HG03521 (cell line): ENCODE measurements around the gene AASDH.
"Not testable (repeated sequence)": the region's sequence is repeated elsewhere in the genome, so short reads cannot be mapped to it uniquely, and the experiment has no call there.

Experiments used
- ATAC-seq: cut with Tn5 transposase; IDR thresholded peaks from one replicate; pipeline ENCODE4 v1.9.1; 2021; ENCODE audit warnings: mild to moderate bottlenecking, moderate library complexity; ENCODE audit not compliant: unreplicated experiment

AASDH gene

DNA sequence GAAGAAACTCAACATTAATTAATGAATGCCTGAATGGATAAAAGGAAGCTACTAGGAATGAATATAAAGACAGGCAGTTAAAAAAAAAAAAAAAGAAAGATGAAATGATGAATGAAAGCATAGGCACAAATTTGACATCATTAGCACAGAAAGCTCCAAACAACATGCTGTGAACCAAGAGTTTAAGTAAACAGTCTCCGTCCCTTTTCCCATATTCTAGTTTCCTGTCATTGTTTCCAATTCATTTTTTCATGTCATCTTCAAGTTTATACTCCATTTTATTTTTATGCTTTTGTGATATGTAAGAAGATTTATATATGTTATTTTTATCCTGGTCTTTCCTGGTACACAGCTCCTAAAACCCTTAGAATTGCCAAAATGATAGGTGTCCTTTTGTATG, 17.7 kb upstream of the AASDH start:
- ATAC-seq, result no peak

DNA sequence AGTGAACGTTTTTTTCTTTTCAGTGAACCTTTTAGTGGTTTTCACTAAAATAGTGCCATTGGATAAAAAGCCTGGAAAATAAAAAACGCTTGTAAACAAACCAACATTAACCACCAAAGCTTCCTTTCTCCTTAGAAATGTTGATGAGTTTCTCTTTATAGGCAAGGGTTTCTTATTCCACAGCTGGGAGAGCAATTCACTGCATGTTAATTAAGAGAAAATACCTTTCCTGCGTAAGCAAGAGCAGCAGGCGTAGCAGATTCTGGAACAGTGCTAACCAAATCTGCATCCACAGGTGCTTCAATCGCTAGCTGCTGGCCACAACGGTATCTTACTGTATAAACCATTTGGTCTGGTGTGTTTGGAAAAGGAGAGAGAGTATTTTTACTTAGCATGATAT, 13.3 kb upstream of the AASDH start:
- ATAC-seq, result no peak

DNA sequence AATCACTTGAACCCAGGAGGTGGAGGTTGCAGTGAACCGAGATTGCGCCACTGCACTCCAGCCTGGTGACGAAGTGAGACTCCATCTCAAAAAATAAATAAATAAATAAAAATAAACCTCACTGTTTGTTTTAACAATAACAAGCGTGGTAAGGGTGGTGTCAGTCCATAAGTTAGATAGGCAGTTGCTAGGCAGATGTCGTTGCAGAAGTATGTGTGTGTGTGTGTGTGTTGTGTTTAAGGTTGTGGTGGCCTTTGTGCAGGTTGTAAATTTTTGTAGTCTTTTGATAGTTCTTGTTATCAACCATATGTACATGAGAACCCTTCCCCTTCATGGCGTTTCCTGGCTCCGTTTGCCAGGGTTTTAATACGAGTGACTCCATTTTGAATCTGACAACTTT, 4.0 kb upstream of the AASDH start:
- no peak for ATAC-seq

DNA sequence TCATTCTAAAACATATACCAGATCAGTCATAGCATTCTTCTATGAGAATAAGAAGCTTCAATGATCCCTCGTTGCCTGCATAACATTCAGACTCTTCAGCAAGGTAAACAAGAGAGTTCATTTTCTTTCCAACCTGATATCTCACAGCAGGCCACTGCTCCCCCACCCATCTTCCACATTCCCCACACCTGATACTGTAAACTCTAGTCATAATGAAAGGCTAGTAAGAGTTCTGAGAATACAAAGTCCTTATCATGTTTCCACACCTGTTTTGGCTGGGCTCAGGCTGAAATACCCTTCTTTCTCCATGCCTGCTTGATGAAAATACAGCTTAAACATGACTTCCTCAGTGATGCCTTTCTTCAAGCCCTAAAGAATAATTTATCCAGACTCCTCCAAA, 2.3 kb upstream of the AASDH start:
- ATAC-seq, result no peak

DNA sequence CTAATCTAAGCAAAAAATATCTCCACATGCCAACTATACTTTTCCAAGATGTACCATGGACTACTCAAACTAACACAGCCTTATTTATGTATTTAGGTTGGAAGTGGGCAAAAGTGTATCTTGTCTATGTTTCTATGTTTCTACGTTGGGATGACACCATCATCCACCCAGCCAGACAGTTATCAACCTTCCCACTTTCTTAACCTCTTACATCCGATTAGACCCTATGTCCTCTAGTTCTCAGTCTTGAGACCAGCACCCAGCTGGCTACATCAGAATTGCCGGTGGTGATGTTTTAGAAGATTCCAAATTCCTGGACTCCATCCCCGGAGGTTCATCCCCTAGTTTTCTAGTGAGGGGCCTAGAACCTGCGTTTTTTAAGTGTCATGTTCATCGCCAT, 1.0 kb upstream of the AASDH start:
- no peak for ATAC-seq

DNA sequence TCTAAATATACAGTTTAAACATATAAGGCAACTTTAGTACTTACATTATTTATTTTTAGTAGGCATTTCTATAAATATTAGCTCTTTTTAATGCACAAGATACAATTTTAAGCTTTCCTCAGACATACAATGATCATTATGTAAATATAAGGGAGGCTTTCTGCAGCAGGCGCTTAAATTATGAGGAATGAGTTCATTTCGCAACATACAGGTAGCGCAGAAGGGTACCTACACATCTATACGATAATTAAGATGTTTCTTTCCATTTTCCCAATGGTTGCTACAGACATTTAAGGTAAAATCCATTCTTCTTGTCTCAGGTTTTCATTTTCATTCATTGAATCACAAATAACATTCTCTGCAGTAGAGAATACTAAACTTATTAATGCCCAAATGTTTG, 1.2 kb downstream of the AASDH start:
- no peak for ATAC-seq

DNA sequence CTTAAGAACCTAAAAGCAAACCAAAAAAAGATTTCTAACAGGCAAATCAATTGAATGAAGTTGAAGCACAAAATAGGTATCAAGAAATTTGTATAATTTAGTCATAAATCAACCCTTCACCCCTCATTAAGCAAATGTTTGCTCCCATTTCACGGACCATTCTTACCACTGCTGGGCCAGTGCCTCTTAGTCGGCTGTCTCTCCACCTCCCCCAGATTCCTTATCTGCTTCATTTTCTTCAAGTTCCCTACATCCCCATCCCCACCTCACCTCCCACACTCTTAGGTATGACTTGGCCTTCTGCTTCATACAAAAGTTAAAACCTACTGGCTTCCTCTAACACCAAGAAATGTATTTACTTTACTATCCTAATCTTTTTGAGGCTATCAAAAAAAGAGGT, 11.8 kb downstream of the AASDH start:
- ATAC-seq, result no peak

DNA sequence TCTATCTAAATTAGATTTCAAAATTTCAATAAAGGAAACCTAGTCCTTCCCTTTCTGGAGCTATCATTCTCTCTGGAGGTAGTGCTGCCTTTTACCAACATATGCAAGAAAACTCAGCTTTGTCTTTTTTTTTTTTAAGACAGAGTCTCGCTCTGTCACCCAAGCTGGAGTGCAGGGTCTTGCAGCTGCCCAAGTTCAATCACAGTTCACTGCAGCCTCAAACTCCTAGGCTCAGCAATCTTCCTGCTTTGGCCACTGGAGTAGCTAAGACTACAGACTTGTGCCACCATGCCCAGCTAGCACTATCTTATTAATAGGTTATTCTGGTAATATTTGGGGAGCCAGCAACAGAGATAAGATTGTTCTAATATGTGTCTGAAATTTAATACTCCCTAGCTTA, 12.3 kb downstream of the AASDH start:
- no peak for ATAC-seq

DNA sequence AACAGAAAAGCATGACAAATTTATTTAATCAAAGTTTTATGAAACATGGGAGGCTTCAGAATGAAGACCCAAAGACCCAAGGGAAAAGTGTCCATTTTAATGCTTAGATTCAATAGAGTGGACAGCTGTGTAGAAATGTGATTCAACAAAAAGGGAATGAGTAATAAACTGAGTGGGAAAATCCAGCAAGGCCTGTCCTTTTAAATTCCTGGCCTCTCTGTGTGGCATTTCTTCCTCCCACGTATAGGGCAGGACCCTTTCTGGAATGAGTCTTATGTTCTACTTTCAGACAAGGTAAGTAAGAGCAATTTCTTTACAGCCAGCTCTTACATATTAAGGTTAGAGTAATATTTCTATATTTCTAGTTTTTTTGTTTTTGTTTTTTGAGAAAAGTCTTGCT, 14.5 kb downstream of the AASDH start:
- ATAC-seq, result no peak

DNA sequence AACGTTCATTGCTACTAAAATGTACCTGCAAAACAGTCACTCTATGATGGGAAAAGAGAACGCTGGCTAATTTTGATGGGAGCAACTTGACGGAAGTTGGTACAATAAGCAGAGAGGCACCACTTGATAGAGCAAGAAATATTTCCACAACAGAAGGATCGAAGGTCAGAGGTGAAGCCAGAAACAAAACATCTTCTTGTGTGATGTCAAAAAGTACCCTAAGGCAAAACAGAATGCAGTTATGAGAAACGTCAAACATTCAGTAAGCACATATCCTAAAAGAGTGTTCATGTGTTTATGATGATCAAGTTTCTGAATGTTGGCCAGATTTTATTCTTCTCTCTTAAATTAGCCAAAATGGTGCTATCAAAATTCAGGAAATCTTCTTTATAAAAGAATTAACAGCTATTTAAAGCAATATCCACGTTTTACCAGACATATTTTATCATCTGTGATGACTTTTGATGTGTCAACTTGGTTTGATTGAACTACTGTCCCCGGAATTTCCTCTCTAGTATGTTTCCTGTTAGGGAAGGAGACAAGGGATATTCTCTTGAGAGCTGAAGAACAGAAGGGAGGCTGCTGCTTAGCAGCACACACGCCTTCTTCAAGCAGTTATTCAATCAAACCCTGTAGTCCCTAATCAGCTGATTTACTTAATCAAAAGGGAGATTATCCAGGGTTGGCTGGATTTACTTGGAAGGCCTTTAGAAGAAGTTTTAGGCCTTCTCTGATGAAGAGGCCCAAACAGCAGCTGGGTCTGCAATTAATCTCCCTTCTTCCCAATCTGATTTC, 15.7 kb downstream of the AASDH start:
- no peak for ATAC-seq

DNA sequence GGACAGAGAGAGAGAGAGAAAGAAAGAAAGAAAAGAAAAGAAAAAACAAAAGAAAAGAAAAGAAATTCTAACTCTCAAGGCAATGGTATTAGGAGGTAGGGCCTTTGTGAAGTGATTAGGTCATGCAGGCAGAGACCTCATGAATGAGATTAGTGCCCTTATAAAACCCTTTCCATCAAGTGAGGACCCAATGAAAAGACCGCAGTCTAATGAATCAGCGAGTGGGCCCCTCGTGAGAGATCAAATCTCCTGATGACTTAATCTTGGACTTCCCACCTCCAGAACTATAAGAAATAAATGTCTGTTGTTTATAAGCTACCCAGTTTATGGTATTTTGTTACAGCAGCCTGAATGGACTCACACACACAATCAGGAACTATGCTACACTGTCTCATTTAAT, 16.9 kb downstream of the AASDH start:
- no peak for ATAC-seq

DNA sequence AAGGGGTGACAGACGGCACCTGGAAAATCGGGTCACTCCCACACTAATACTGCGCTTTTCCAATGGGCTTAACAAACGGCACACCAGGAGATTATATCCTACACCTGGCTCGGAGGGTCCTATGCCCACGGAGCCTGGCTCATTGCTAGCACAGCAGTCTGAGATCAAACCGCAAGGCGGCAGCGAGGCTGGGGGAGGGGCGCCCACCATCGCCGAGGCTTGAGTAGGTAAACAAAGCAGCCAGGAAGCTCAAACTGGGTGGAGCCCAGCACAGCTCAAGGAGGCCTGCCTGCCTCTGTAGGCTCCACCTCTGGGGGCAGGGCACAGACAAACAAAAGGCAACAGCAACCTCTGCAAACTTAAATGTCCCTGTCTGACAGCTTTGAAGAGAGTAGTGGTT, 24.3 kb downstream of the AASDH start:
- not testable (repeated sequence) for ATAC-seq

DNA sequence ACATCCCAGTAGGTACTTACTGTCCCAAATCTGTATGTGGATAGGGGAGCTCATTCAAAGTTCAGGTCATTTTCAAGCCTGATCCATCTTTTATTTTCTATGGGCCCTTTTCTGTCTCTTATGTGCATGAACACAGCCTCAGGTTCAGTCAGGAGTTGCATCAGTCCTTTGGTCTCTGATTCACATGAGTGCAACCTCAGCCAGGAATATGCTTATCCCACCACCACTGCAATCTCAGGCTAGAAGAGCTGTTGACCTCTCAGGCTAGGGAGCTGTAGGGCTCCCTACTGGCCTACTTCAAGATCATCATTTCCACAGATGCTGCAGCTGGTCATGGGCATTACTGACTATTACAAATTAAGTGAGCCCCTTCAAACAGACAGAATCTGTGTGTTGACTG, 27.2 kb downstream of the AASDH start:
- ATAC-seq, result no peak

DNA sequence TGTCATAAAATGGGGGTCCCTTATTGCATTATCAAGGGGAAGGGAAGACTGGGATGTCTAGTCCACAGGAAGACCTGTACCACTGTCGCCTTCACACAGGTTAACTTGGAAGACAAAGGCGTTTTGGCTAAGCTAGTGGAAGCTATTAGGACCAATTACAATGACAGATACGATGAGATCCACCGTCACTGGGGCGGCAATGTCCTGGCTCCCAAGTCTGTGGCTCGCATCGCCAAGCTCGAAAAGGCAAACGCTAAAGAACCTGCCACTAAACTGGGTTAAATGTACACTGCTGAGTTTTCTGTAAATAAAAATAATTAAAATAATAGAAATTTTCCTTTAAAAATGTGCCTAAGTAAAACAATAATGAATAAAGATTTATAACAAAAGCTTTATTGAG, 30.6 kb downstream of the AASDH start:
- no peak for ATAC-seq

DNA sequence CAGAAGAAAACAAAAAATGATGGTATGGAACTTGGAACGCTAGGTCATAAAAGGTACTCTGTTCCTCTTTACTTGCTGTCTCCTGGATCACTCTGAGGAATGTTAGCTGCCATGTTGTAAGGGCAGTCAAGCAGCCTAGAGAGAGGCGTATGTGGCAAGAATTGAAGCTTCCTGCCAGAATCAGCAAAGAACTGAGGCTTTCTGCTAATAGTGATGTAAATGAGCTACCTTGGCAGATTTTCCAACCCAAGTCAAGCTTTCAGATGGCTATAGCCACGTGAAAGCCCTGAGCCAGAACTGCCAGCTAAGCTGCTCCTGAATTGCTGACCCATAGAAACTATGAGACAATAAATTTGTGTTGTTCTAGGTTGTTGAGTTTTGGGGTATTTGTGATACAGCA, 38.7 kb downstream of the AASDH start:
- ATAC-seq, result no peak

DNA sequence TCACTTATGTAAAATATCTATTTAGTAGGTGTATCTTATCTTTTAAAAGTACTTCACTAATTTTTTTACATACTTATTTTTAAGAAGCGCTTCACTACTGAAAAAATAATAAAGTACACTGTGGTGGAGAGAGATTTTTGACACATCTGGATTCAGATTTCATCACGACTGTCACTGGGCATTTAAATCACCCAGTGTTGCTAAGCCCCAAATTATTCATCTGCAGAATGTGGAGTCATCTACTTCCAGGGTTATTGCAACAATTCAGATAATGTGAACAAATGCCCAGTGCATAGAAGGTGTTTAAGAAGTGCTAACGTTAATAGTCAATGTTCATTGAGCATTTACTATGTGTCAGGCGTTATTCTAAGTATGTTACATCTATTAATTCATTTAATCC, 41.8 kb downstream of the AASDH start:
- no peak for ATAC-seq

DNA sequence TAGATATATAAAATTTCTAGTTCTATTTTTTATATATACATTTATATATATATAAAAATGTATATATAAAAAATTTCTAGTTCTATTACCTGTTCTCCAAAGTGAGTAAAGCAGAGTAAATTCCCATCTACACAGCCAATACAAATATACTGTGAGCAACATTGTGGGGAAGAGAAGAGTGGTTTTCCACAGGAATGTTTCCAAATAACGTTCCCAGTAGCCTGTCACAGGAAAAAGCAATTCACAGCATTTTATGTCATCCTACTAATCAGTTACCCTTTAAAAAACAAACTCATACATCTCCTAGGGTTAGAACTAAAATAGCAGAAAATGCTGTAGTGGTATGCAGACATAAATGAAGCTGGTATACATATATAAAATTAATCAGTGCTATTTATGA, 44.5 kb downstream of the AASDH start:
- ATAC-seq, result no peak

DNA sequence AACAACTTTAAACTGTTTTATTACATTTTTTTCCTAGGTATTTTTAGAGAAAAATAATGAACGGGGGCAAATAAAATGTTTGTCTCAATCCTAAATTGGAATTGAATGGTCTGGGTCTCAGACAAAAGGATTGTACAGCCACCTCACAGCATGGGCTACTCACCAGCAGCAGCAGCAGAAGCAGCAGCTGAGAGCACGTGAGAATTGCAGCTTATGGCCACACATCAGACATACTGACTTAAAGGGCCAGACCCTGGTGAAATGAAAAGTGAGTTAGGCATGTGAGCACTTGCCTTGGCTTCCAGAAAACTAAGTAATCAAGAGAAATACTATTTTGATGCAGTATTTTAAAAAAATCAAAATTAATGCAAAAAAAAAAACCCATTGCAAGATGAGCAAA, 56.6 kb downstream of the AASDH start:
- ATAC-seq, result no peak

DNA sequence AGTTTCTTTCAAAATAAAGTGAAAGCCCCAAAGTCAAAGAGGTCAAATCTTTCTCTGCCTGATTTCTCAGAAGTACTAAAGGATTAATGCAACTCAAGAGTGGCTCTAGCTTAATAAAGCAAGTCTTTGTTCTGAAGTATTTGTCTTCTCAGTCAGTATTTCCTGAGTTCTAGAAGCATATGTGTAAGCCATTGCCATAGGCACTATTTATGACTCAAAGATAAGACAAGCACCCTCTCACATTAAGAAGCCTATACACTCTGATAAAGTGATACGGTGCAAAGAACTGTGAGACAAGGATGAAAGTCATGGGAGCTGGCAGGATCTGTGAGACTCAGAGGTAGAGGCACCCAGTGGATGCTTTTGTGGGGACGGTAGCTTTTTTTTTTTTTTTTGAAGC, 60.9 kb downstream of the AASDH start:
- no peak for ATAC-seq

DNA sequence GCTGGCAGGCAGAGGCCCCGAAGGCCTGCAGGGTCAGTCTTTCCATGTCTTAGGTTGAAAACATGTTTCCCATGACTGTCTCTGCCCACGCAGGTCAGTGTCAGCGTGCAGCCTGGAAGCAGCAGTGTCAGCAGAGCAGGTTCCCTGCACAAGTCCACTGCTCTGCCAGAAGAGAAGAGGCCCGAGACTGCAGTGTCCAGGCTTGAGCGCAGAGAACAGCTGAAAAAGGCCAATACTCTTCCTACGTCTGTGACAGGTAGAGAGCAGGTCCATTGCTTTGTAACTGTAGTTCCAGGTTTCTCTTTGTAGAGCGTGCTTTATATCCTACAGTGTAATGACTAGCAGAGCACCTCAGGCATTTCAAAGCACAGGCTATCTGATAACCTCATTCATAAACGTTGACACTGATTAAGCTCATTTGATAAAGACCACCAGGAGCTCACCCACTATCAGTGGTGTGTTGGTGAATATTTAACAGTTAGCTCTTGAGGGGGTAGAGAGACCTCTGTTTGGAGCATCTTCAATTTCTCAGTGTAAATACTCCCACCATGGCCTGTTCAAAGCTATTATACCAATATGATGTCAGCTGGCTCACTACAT, 63.2 kb downstream of the AASDH start:
- ATAC-seq, result no peak

DNA sequence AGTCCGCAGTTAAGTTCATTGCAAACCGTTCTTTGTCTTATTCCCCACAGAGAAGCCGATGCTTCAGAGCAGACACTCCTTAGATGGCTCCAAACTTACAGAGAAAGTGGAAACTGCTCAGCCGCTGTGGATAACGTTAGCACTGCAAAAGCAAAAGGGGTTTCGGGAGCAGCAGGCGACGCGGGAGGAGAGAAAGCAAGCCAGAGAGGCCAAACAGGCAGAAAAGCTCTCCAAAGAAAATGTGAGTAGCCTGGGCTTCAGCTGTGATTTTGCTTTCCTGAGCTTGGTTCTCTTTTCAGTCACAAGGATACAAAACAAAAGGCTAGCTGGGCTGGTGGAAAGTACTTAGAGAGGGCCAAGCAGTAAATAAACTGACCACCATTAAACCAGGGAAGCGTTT, 64.0 kb downstream of the AASDH start:
- ATAC-seq, result no peak

DNA sequence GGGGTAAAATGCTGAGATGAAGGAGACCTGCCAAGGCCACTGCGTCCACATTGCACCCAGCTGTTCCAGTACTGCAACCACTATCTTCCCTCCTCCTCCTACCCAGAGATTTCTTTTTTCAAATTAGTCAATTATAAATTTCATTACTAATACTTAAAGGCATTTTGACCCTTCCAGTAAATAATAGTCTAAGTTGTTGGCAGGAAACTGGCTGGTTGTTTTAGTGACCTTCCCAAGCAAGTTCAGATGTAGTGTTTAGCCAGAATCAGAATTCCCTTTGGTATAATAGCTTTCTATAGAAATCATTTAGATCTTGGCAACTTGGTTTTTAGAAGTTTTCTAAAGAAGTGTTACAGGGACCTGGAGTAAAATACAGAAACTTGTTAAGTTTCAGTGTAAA, 66.0 kb downstream of the AASDH start:
- no peak for ATAC-seq

DNA sequence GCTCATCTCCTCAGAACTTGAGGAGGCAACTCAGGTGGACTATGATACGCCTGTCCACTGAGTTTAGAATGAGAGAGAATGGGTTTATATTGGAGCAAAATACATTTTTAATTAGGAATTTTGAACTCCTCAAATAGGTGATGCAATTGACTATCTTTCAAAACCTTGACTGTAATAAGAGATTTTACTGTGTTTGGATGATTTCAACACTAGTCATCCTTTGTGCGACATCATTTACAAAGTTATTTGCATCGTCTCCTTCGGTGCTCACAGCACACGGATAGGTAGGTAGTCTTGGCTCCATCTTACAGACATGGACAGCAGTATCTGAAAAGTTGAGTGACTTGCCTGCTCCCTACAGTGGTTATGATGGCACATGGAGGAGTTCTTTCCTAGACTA, 67.0 kb downstream of the AASDH start:
- no peak for ATAC-seq
